OCI-LY7 (cell line): ENCODE measurements around the gene NAALAD2. TPM values are rescaled to one million over a fixed set of nuclear protein-coding genes. Genes with fewer than 3 reads are reported as not detected.

Experiments used
- BruUV-seq: library from RNA; stranded (reverse); fragments of 400-500 nt; replicated peaks from 2 replicates; lab custom pipeline; 2021; lab: Mats Ljungman, UMichigan
- CTCF ChIA-PET: fragments of 300-600 bp; sonication (Branson Sonifier 250); formaldehyde crosslinking; loops from one replicate; lab custom pipeline; 2022; ENCODE audit warnings: antibody characterized with exemption; ENCODE audit not compliant: unreplicated experiment; lab: Charles Lee
- POLR2A ChIA-PET: fragments of 300-600 bp; sonication (Branson Sonifier 250); formaldehyde crosslinking; loops from one replicate; lab custom pipeline; 2022; ENCODE audit warnings: antibody characterized with exemption; lab: Charles Lee
- DNase-seq: peaks from one replicate; pipeline ENCODE4 v3.0.0-alpha.2; 2015; ENCODE audit warnings: low spot score
- H2AFZ ChIP-seq: fragments of 200-600 bp; sonication (generic), shearing (Covaris generic); 2 replicates; pipeline ENCODE4 v1.6.1; 2014; ENCODE audit warnings: mild to moderate bottlenecking, antibody characterized with exemption, low read length, moderate library complexity
- H3K27ac ChIP-seq: fragments of 200-600 bp; sonication (generic); 2 replicates; pipeline ENCODE4 v1.5.1; 2014; ENCODE audit warnings: mixed run types, low read depth, mild to moderate bottlenecking, moderate library complexity, low read length, inconsistent platforms; ENCODE audit not compliant: poor library complexity, severe bottlenecking
- H3K36me3 ChIP-seq: fragments of 200-600 bp; sonication (generic); 2 replicates; pipeline ENCODE4 v1.6.1; 2014; ENCODE audit warnings: mild to moderate bottlenecking, antibody characterized with exemption, low read length, moderate library complexity, mixed read lengths; ENCODE audit not compliant: insufficient read depth
- H3K4me1 ChIP-seq: fragments of 200-600 bp; sonication (generic); 2 replicates; pipeline ENCODE4 v1.5.1; 2014; ENCODE audit warnings: mild to moderate bottlenecking, low read length; ENCODE audit not compliant: insufficient read depth, poor library complexity, severe bottlenecking
- H3K4me2 ChIP-seq: fragments of 200-600 bp; sonication (generic); 2 replicates; pipeline ENCODE4 v1.6.1; 2014; ENCODE audit warnings: mild to moderate bottlenecking, low read length
- H3K4me3 ChIP-seq: fragments of 200-600 bp; sonication (generic); 2 replicates; pipeline ENCODE4 v1.5.1; 2014; ENCODE audit warnings: mild to moderate bottlenecking, low read depth, low read length; ENCODE audit not compliant: poor library complexity, severe bottlenecking
- H3K79me2 ChIP-seq: fragments of 200-600 bp; sonication (generic); 2 replicates; pipeline ENCODE4 v1.6.1; 2016; ENCODE audit warnings: low read depth, mild to moderate bottlenecking, low read length, moderate library complexity, mixed read lengths; ENCODE audit not compliant: insufficient read depth
- H3K9me2 ChIP-seq: fragments of 200-600 bp; sonication (generic); 2 replicates; pipeline ENCODE4 v1.6.1; 2016; ENCODE audit warnings: mild to moderate bottlenecking, low read length, mixed read lengths; ENCODE audit not compliant: insufficient read depth
- H3K9me3 ChIP-seq: fragments of 200-600 bp; sonication (generic); 2 replicates; pipeline ENCODE4 v1.6.1; 2014; ENCODE audit warnings: mild to moderate bottlenecking, mixed run types, low read length, mixed read lengths
- H4K20me1 ChIP-seq: fragments of 200-600 bp; sonication (generic); 2 replicates; pipeline ENCODE4 v1.6.1; 2014; ENCODE audit warnings: mild to moderate bottlenecking, antibody characterized with exemption, low read length, moderate library complexity, mixed read lengths; ENCODE audit not compliant: insufficient read depth
- EZH2phosphoT487 ChIP-seq: fragments of 200-600 bp; sonication (generic); IDR thresholded peaks from 2 replicates; pipeline ENCODE4 v1.6.1; 2018; ENCODE audit warnings: low read depth, borderline replicate concordance, mild to moderate bottlenecking, mixed run types, antibody characterized with exemption, low read length, moderate library complexity, mixed read lengths
- intact Hi-C: fragments of 100-400 bp; cut with micrococcal nuclease; formaldehyde crosslinking; loops from one replicate; pipeline ENCODE4 v1.10.0; 2022; ENCODE audit not compliant: unreplicated experiment
- small RNA-seq: library from RNA; depleted of rRNA; stranded (forward); fragments of <200 nt; gene quantifications from one replicate; pipeline ENCODE3, GENCODE V24; 2014
- total RNA-seq, 2 experiments: library from RNA; depleted of rRNA in 1 of 2; stranded (reverse); fragments of >200 nt in 1 of 2; shearing (Covaris generic) in 1 of 2; gene quantifications; 2 replicates each; pipeline ENCODE4 v1.2.3, GENCODE V29; 2014 to 2022
- TF ChIP-seq, protein P1 (sequence below): fragments of 200-600 bp; sonication (generic); conservative IDR thresholded peaks from 2 replicates; pipeline ENCODE4 v1.5.1; 2014; ENCODE audit warnings: mild to moderate bottlenecking, antibody characterized with exemption, low read length, moderate library complexity, mixed read lengths

The NAALAD2 gene
- total RNA-seq, 2 experiments from 2014 or later: not detected

DNA sequence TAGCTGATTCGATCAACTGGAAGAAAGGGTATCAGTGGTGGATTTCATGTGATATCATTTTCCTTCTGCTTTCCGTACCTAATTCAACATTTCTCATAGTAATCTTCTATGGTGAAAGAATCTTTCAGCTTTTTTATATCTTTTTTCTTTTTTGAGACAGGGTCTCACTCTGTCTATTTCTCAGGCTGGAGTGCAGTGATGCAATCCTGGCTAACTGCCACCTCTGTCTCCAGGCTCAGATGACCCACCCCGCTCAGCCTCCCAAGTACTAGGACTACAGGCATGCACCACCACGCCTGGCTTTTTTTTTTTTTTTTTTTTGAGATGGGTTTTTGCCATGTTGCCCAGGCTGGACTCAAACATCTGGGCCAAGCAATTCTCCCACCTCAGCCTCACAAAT, 107.0 kb downstream of the NAALAD2 start:
- Histone ChIP-seq H3K4me2 (no peak overlapping the region), H4K20me1 (no peaks in the 10 kb centered on the region), H2AFZ (no peak overlapping the region), H3K4me3 (no peak overlapping the region), H3K9me3 (no peaks in the 10 kb centered on the region), H3K4me1 (no peaks in the 10 kb centered on the region), H3K9me2 (no peaks in the 10 kb centered on the region), H3K36me3 (no peaks in the 10 kb centered on the region), H3K79me2 (no peaks in the 10 kb centered on the region), H3K27ac (no peak overlapping the region)
- ChIA-PET CTCF (no interaction called here), POLR2A (interaction anchor here (1.2 kb wide), 1 partner anchor 167 kb away, joined by 3 read pairs; no protein-coding TSS in a partner anchor)
- intact Hi-C loops: no loop called here
- TF ChIP-seq, protein P1, sequence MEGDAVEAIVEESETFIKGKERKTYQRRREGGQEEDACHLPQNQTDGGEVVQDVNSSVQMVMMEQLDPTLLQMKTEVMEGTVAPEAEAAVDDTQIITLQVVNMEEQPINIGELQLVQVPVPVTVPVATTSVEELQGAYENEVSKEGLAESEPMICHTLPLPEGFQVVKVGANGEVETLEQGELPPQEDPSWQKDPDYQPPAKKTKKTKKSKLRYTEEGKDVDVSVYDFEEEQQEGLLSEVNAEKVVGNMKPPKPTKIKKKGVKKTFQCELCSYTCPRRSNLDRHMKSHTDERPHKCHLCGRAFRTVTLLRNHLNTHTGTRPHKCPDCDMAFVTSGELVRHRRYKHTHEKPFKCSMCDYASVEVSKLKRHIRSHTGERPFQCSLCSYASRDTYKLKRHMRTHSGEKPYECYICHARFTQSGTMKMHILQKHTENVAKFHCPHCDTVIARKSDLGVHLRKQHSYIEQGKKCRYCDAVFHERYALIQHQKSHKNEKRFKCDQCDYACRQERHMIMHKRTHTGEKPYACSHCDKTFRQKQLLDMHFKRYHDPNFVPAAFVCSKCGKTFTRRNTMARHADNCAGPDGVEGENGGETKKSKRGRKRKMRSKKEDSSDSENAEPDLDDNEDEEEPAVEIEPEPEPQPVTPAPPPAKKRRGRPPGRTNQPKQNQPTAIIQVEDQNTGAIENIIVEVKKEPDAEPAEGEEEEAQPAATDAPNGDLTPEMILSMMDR: no peak
- TF ChIP-seq EZH2phosphoT487: no peak
- no TSS peak for BruUV-seq
- DNase-seq: no peak

Small RNAs within 50 kb of the gene (small RNA-seq; reads per million reads assigned to genes)
- not detected for gene RF00275

Other genes with a start within 250 kb of the NAALAD2 start
- gene TRIM49D1, start 212.4 kb upstream of the NAALAD2 start, total RNA-seq (2014; rRNA removed; shearing (Covaris generic)): not detected in 2 replicates
- gene TRIM49D1, start 212.4 kb upstream of the NAALAD2 start, total RNA-seq (2022): not detected in 2 replicates
- gene TRIM49D2, start 210.6 kb upstream of the NAALAD2 start, total RNA-seq (2014; rRNA removed; shearing (Covaris generic)): not detected in 2 replicates
- not detected in 2 replicates for gene TRIM49D2, start 210.6 kb upstream of the NAALAD2 start, total RNA-seq (2022)
- gene TRIM64, start 168.6 kb upstream of the NAALAD2 start, total RNA-seq (2014; rRNA removed; shearing (Covaris generic)): not detected in 2 replicates
- gene TRIM64, start 168.6 kb upstream of the NAALAD2 start, total RNA-seq (2022): not detected in 2 replicates
- gene TRIM49C, start 103.6 kb upstream of the NAALAD2 start, total RNA-seq (2014; rRNA removed; shearing (Covaris generic)): not detected in 2 replicates
- gene TRIM49C, start 103.6 kb upstream of the NAALAD2 start, total RNA-seq (2022): not detected in 2 replicates
- gene UBTFL1, start 48.7 kb upstream of the NAALAD2 start, total RNA-seq (2014; rRNA removed; shearing (Covaris generic)): not detected in 2 replicates
- gene UBTFL1, start 48.7 kb upstream of the NAALAD2 start, total RNA-seq (2022): not detected in 2 replicates
- gene CHORDC1, start 88.4 kb downstream of the NAALAD2 start, total RNA-seq (2014; rRNA removed; shearing (Covaris generic)): 54.8 and 62.0 TPM in 2 replicates
- 59.1 and 86.2 TPM in 2 replicates for gene CHORDC1, start 88.4 kb downstream of the NAALAD2 start, total RNA-seq (2022)